HFF-Myc (cell line): ENCODE measurements around the gene SGPP1.
"Not testable (repeated sequence)": the region's sequence is repeated elsewhere in the genome, so short reads cannot be mapped to it uniquely, and the experiment has no call there.

Experiments
- DNase-seq: peaks from one replicate; pipeline ENCODE4 v3.0.0-alpha.2; 2011; ENCODE audit warnings: low read depth; ENCODE audit errors: extremely low read depth
- H3K4me3 ChIP-seq: replicated peaks from 2 replicates; pipeline ENCODE4 v1.5.1; 2011; ENCODE audit warnings: low read depth, mild to moderate bottlenecking, control low read depth, low read length
- TF ChIP-seq, protein P1 (sequence below): IDR thresholded peaks from 2 replicates; pipeline ENCODE4 v1.5.1; 2012; ENCODE audit warnings: mild to moderate bottlenecking, low read depth, low read length, control low read depth; ENCODE audit errors: missing control alignments

Gene SGPP1

DNA sequence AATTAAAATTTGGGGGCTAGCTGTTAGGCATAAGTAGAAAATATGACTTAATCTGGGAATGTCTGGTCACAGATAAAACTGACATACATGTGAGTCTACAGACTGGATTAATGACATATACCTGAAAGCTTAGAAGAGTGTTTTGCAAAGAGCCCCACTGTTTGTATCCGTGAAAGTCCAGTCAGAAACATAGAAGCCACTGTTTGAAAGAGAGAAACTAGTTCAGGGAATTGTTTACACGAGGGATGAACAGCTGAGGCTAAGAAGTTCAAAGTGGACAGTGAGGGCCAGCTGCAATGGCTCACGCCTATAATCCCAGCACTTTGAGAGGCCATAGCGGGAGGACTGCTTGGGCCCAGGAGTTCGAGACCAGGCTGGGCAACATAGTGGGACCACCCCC, 36.2 kb upstream of the SGPP1 start:
- no peak overlapping the region for H3K4me3 ChIP-seq
- TF ChIP-seq, protein P1, sequence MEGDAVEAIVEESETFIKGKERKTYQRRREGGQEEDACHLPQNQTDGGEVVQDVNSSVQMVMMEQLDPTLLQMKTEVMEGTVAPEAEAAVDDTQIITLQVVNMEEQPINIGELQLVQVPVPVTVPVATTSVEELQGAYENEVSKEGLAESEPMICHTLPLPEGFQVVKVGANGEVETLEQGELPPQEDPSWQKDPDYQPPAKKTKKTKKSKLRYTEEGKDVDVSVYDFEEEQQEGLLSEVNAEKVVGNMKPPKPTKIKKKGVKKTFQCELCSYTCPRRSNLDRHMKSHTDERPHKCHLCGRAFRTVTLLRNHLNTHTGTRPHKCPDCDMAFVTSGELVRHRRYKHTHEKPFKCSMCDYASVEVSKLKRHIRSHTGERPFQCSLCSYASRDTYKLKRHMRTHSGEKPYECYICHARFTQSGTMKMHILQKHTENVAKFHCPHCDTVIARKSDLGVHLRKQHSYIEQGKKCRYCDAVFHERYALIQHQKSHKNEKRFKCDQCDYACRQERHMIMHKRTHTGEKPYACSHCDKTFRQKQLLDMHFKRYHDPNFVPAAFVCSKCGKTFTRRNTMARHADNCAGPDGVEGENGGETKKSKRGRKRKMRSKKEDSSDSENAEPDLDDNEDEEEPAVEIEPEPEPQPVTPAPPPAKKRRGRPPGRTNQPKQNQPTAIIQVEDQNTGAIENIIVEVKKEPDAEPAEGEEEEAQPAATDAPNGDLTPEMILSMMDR, result no peak

DNA sequence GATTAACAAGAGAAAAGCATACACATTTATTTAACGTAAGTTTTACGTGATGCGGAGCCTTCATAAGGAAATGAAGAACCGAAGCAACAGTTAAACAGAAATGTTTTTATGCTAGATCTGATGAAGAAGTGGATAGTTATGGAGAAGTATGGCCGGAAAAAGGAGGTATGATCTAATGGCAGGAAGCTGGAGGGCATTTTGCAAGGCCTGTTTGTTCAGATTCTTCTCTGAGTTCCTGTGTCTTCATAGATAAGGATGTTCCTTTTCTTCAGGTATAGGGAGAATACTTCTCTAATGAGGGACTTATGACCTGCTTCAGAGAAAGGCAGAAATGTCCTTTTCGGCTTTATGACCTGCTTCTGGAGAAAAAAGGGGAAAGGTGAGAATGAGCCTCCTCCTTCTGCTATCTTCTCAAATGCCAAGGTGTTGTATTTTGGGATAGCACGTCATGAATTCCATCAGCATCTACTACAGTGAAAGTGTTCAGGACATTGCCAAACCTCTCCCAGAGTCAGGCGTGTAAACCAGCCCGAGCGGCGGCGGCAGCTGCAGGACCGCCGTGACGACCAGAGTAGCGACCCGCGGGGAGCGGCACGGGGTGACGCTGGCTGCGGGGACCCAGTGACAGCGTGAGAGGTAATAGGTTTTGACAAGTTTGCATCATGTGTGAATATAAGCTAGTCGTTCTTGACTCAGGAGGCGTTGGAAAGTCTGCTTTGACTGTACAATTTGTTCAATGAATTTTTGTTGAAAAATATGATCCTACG, 33.7 kb upstream of the SGPP1 start:
- TF ChIP-seq, protein P1, result no peak
- H3K4me3 ChIP-seq, result no peak overlapping the region

More for the DNA sequence above, 36.2 kb upstream of the SGPP1 start:
- no peak for DNase-seq

DNA sequence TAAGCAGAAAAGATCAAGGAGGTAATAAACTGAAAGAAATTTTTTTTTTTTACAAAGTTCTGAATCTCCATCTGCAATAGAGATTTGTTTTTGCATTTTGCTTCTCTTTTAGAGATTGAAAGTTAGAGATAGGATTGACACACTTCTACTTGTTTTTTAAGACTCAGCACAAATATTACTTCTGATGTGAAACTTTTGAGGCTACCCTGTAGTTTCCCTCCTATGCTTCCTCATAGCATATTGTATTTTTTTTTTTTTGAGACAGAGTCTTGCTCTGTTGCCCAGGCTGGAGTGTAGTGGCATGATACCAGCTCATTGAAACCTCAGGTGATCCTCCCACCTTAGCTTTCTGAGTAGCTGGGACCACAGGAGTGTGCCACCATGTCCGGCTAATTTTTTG, 32.1 kb upstream of the SGPP1 start:
- no peak overlapping the region for H3K4me3 ChIP-seq
- TF ChIP-seq, protein P1, result no peak
- DNase-seq, result no peak

More for the DNA sequence above, 33.7 kb upstream of the SGPP1 start:
- no peak for DNase-seq

DNA sequence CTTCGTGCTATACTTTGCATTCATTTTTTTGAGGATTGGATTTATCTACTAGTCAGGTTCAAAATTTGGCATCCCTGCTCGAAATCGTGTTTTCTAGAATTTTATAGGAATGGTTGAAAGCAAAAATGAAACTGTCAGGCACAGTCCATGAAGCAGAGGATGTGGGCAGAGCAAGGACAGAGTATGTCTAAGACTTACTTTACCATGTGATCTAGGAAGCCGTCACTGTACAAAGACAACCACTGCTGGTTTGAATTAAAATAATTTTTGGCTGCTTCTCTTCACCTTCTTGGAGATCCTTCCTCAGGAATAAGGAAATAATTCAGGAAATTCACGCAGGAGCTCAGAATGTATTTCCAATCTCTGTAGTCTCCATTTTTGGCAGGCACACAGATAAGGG, 31.6 kb upstream of the SGPP1 start:
- no peak for DNase-seq
- TF ChIP-seq, protein P1, result no peak
- H3K4me3 ChIP-seq, result no peak overlapping the region

DNA sequence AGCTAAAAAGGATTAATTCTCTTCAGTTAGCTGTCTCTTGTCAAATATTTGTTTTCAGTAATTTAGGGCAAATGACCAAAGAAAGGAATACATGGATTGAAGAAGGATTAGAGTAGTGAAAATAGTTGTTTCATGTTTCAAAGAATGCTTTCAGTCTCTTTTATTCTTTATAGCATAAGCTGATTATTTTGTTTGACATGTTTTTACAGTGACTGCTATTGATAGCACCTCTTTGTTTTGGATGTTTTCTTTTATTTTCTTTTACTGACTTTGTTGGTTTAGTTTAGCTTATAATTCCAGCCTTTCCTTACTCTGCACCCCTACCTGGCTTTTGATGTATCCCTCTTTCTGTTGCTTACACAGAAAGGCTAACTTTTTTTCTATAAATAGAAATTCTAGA, 29.3 kb upstream of the SGPP1 start:
- TF ChIP-seq, protein P1, result no peak
- DNase-seq, result no peak
- no peak overlapping the region for H3K4me3 ChIP-seq

DNA sequence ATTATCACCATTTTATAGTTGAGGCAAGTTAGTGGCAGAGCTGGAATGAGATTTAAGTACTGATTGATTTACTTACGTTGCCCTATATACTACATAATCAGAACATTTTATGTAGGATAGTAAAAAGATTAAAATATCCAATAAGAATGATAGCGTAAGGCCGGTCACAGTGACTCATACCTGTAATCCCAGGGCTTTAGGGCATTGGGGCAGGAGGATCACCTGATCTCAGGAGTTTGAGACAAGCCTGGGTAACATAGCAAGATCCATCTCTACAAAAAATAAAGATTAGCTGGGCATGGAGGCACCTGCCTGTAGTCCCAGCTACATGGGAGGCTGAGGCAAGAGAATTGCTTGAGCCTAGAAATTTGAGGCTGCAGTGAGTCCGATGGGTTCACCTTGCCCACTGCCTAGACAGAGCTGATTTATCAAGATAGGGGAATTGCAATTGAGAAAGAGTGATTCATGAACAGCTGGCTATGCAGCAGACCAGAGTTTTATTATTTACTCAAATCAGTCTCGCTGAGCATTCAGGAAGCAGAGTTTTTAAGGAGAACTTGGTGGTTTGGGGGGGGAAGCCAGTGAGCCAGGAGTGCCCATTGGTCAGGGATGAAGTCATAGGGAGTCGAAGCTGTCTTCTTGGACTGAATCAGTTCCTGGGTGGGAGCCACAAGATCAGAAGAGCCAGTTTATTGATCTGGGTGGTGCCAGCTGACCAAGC, 24.7 kb upstream of the SGPP1 start:
- no peak for DNase-seq
- TF ChIP-seq, protein P1, result no peak
- no peak overlapping the region for H3K4me3 ChIP-seq

DNA sequence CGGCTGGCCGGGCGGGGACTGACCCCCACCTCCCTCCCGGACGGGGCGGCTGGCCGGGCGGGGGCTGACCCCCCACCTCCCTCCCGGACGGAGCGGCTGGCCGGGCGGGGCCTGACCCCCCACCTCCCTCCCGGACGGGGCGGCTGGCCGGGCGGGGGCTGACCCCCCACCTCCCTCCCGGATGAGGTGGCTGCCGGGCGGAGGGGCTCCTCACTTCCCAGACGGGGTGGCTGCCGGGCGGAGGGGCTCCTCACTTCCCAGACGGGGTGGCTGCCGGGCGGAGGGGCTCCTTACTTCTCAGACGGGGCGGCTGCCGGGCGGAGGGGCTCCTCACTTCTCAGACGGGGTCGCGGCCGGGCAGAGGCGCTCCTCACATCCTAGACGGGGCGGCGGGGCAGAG, 23.2 kb upstream of the SGPP1 start:
- H3K4me3 ChIP-seq, DNase-seq: not testable (repeated sequence)
